NCI-H2029 treated with DMSO at 0.1 percent for 48 hours (cell line): ENCODE results near the gene HOXA9.

ENCODE experiments used
- DNase-seq: peaks from one replicate; lab custom pipeline; 2025; lab: John Stamatoyannopoulos, UW

The HOXA9 gene

GRCh38 chr7:27200761-27201579, 35.6 kb upstream of the HOXA9 start:
- DNase-seq, result no peak

- no peak for DNase-seq
Measured at GRCh38 chr7:27199849-27200760, 34.8 kb upstream of the HOXA9 start, which contains the start of gene HOXA13. Gene HOXA13, minus strand, starts transcription at chr7:27200091. Its CDS starts 14 bp downstream, at chr7:27200077.

GRCh38 chr7:27198871-27199801, 33.8 kb upstream of the HOXA9 start:
- no peak for DNase-seq

- DNase-seq, result no peak
Measured at GRCh38 chr7:27198138-27198841, 33.0 kb upstream of the HOXA9 start.

- DNase-seq, result no peak
Measured at GRCh38 chr7:27197137-27198042, 32.1 kb upstream of the HOXA9 start.

- DNase-seq, result peak; percentile 50
Measured at GRCh38 chr7:27196287-27196767, 31.0 kb upstream of the HOXA9 start.

GRCh38 chr7:27194686-27195379, 29.5 kb upstream of the HOXA9 start:
- DNase-seq, result no peak

GRCh38 chr7:27194002-27194352, 28.6 kb upstream of the HOXA9 start:
- no peak for DNase-seq

GRCh38 chr7:27193335-27194001, 28.1 kb upstream of the HOXA9 start:
- no peak for DNase-seq

- DNase-seq, result no peak
Measured at GRCh38 chr7:27192546-27193334, 27.4 kb upstream of the HOXA9 start.

- DNase-seq, result no peak
Measured at GRCh38 chr7:27191833-27192545, 26.7 kb upstream of the HOXA9 start.

- DNase-seq, result no peak
Measured at GRCh38 chr7:27191161-27191731, 25.9 kb upstream of the HOXA9 start.

GRCh38 chr7:27189997-27190748, 24.8 kb upstream of the HOXA9 start:
- no peak for DNase-seq

GRCh38 chr7:27189295-27189996, 24.1 kb upstream of the HOXA9 start:
- DNase-seq, result no peak
